Activated CD4-positive, alpha-beta T cell treated with anti-CD3 and anti-CD28 coated beads, Interleukin-2, Interleukin-6, amounts not matched to agents 100 ng/mL and 50 ng/mL, durations not matched to agents 16 hours and 8 hours (primary cell): Measurements from ENCODE around the gene NUDT8.
A peak's percentile ranks its signal among the peaks of the same experiment; 100 is the strongest.
"Not testable (repeated sequence)": the region's sequence is repeated elsewhere in the genome, so short reads cannot be mapped to it uniquely, and the experiment has no call there.

Experiments used
- DNase-seq: peaks from one replicate; pipeline ENCODE4 v3.0.0-alpha.2; 2020

Gene NUDT8

GRCh38 chr11:67659651-67660165 is 30.0 kb upstream of the NUDT8 start:
- DNase-seq: not testable (repeated sequence)

- peak; percentile 52 for DNase-seq
Measured at GRCh38 chr11:67657300-67657699, 27.6 kb upstream of the NUDT8 start.

- DNase-seq: no peak
Measured at GRCh38 chr11:67656278-67656922, 26.7 kb upstream of the NUDT8 start.

- no peak for DNase-seq
Measured at GRCh38 chr11:67654225-67654624, 24.5 kb upstream of the NUDT8 start.

GRCh38 chr11:67652965-67653845 is 23.5 kb upstream of the NUDT8 start:
- DNase-seq: no peak

GRCh38 chr11:67651976-67652781 is 22.4 kb upstream of the NUDT8 start:
- DNase-seq: no peak

GRCh38 chr11:67649634-67650510 is 20.1 kb upstream of the NUDT8 start:
- peak; percentile 39 for DNase-seq

GRCh38 chr11:67648796-67649613 is 19.3 kb upstream of the NUDT8 start:
- DNase-seq: no peak

GRCh38 chr11:67648140-67648795 is 18.5 kb upstream of the NUDT8 start:
- peak; percentile 71 for DNase-seq

GRCh38 chr11:67647471-67647870 is 17.7 kb upstream of the NUDT8 start:
- no peak for DNase-seq

GRCh38 chr11:67646535-67647336 is 17.0 kb upstream of the NUDT8 start:
- peak; percentile 76 for DNase-seq

- DNase-seq: peak; percentile 21
Measured at GRCh38 chr11:67645521-67646461, 16.1 kb upstream of the NUDT8 start.

GRCh38 chr11:67644472-67645418 is 15.0 kb upstream of the NUDT8 start:
- DNase-seq: no peak

GRCh38 chr11:67644042-67644441 is 14.3 kb upstream of the NUDT8 start:
- DNase-seq: peak; percentile 24

GRCh38 chr11:67642173-67643120 is 12.7 kb upstream of the NUDT8 start:
- DNase-seq: no peak
